HG03060 (cell line): ENCODE results near the gene ANKRD53.
"Not testable (repeated sequence)": the region's sequence is repeated elsewhere in the genome, so short reads cannot be mapped to it uniquely, and the experiment has no call there.

Experiments used
- ATAC-seq: cut with Tn5 transposase; IDR thresholded peaks from one replicate; pipeline ENCODE4 v1.9.1; 2021; ENCODE audit warnings: low read depth, moderate number of reproducible peaks; ENCODE audit not compliant: unreplicated experiment

Gene ANKRD53

GRCh38 chr2:71005271-71006202 lies 27.1 kb downstream of the ANKRD53 start:
- ATAC-seq = no peak

- ATAC-seq = no peak
Observed at GRCh38 chr2:71006323-71006722, 27.9 kb downstream of the ANKRD53 start.

- no peak for ATAC-seq
Observed at GRCh38 chr2:71006955-71007799, 28.7 kb downstream of the ANKRD53 start.

- ATAC-seq = no peak
Observed at GRCh38 chr2:71008342-71008741, 29.9 kb downstream of the ANKRD53 start.

GRCh38 chr2:71011786-71012185 lies 33.4 kb downstream of the ANKRD53 start:
- not testable (repeated sequence) for ATAC-seq

- ATAC-seq = no peak
Observed at GRCh38 chr2:71018625-71019024, 40.2 kb downstream of the ANKRD53 start.

GRCh38 chr2:71019989-71020388 lies 41.6 kb downstream of the ANKRD53 start:
- not testable (repeated sequence) for ATAC-seq

GRCh38 chr2:71021394-71021793 lies 43.0 kb downstream of the ANKRD53 start:
- ATAC-seq = not testable (repeated sequence)

GRCh38 chr2:71023553-71024243 lies 45.3 kb downstream of the ANKRD53 start:
- ATAC-seq = not testable (repeated sequence)
